Thyroid gland (tissue), 4 donors: ENCODE measurements around the gene WWTR1.

ENCODE experiments used
- POLR2A ChIP-seq, 2 donors: fragments of 450-650 bp; IDR thresholded peaks; one replicate each; pipeline ENCODE4 v1.6.1; 2017; ENCODE audit warnings: antibody characterized with exemption in 2 of 2, mild to moderate bottlenecking in 2 of 2, moderate library complexity in 1 of 2
- TF ChIP-seq, protein P1 (sequence below), 6 experiments: fragments of 200-600 bp in 3 of 6; fragments of 450-650 bp in 3 of 6; sonication (generic) in 3 of 6; IDR thresholded peaks; one replicate each; pipeline ENCODE4 v1.5.1; 2016 to 2019; ENCODE audit warnings: antibody characterized with exemption in 6 of 6, mild to moderate bottlenecking in 2 of 6, inconsistent platforms in 1 of 6, moderate library complexity in 1 of 6

DNA sequence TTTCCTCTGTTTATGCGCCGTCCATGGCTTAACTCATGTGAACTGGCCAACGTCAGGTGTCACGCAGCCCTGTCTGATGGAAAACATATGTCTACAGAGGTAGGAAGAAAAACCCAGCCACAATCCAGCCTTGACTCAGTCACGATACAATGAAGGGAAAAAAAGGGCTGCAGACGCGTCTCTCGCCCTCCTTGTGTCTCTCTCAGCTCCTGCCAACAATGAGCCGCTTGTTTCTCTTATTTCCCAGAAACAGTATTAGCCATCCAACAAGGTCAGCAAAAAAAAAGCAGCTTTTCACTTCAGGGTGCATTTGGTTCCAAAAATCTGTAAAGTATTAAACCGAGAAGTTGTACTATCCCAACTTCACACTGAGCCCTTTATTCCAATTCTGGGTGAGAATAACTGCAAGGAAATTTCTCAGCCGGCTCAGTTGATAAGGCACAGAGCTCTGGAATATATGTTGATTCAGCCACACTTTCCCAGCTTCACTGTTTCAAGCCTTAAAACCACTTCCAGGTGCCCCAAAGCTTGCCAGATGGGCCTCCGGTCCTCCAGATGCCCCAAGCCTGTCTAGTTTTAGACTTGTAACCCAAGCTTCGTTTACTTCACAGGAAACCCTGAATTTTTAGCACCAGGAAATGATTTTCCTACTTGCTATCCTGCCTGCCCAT is 103.9 kb downstream of the WWTR1 start:
- TF ChIP-seq, protein P1, sequence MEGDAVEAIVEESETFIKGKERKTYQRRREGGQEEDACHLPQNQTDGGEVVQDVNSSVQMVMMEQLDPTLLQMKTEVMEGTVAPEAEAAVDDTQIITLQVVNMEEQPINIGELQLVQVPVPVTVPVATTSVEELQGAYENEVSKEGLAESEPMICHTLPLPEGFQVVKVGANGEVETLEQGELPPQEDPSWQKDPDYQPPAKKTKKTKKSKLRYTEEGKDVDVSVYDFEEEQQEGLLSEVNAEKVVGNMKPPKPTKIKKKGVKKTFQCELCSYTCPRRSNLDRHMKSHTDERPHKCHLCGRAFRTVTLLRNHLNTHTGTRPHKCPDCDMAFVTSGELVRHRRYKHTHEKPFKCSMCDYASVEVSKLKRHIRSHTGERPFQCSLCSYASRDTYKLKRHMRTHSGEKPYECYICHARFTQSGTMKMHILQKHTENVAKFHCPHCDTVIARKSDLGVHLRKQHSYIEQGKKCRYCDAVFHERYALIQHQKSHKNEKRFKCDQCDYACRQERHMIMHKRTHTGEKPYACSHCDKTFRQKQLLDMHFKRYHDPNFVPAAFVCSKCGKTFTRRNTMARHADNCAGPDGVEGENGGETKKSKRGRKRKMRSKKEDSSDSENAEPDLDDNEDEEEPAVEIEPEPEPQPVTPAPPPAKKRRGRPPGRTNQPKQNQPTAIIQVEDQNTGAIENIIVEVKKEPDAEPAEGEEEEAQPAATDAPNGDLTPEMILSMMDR (IDR thresholded peaks at IDR 0.05) = no peak
- TF ChIP-seq POLR2A (IDR thresholded peaks at IDR 0.05) = no peak
